Activated CD4-positive, alpha-beta T cell treated with anti-CD3 and anti-CD28 coated beads, Interleukin-2, amount 10 ng/mL, durations not matched to agents 7 days and 5 days (primary cell): ENCODE results near the gene PTPN1. TPM values are rescaled to one million over a fixed set of nuclear protein-coding genes. Genes with fewer than 3 reads are reported as not detected.

Source experiments
- CTCF ChIA-PET: fragments of 350-600 bp; sonication (Branson Sonifier 250); formaldehyde crosslinking; loops from one replicate; lab custom pipeline; 2021; ENCODE audit warnings: antibody characterized with exemption; lab: Charles Lee
- POLR2A ChIA-PET: fragments of 350-600 bp; sonication (Branson Sonifier 250); formaldehyde crosslinking; loops from one replicate; lab custom pipeline; 2021; ENCODE audit warnings: antibody characterized with exemption; lab: Charles Lee
- DNase-seq: peaks from one replicate; pipeline ENCODE4 v3.0.0-alpha.2; 2020
- H3K27ac Mint-ChIP-seq: one replicate; pipeline ENCODE4 v1.8.0; 2021; ENCODE audit warnings: mild to moderate bottlenecking, moderate library complexity, mixed read lengths
- H3K27me3 Mint-ChIP-seq: one replicate; pipeline ENCODE4 v1.8.0; 2021; ENCODE audit warnings: mixed read lengths
- H3K36me3 Mint-ChIP-seq: one replicate; pipeline ENCODE4 v1.8.0; 2021; ENCODE audit warnings: low read depth, mixed read lengths
- H3K4me1 Mint-ChIP-seq: one replicate; pipeline ENCODE4 v1.8.0; 2021; ENCODE audit warnings: mixed read lengths
- H3K4me3 Mint-ChIP-seq: one replicate; pipeline ENCODE4 v1.8.0; 2021; ENCODE audit warnings: mild to moderate bottlenecking, moderate library complexity, mixed read lengths
- H3K9me3 Mint-ChIP-seq: one replicate; pipeline ENCODE4 v1.8.0; 2021; ENCODE audit warnings: mixed read lengths
- total RNA-seq, 2 experiments: library from RNA; stranded (reverse); gene quantifications; one replicate each; pipeline ENCODE4 v1.2.3, GENCODE V29; 2021

Gene PTPN1
- total RNA-seq, 2 experiments from 2014 or later = 66.4 to 75.3 TPM

GRCh38 chr20:50624351-50625016 is 114.3 kb downstream of the PTPN1 start:
- no peak overlapping the region for H3K4me3 Mint-ChIP-seq
- peaks cover 11% of the 10 kb centered on the region for H3K9me3 Mint-ChIP-seq
- no peaks in the 10 kb centered on the region for H3K36me3 Mint-ChIP-seq
- POLR2A ChIA-PET = no interaction called here
- no peaks in the 10 kb centered on the region for H3K4me1 Mint-ChIP-seq
- H3K27ac Mint-ChIP-seq = no peak overlapping the region
- CTCF ChIA-PET = interaction anchor here (0.6 to 2.5 kb wide), 4 partner anchors 11 to 433 kb away, joined by 4 to 18 read pairs (median 4); partner anchors contain the start of gene BCAS4
- DNase-seq = no peak
- H3K27me3 Mint-ChIP-seq = no peaks in the 10 kb centered on the region

DNA sequence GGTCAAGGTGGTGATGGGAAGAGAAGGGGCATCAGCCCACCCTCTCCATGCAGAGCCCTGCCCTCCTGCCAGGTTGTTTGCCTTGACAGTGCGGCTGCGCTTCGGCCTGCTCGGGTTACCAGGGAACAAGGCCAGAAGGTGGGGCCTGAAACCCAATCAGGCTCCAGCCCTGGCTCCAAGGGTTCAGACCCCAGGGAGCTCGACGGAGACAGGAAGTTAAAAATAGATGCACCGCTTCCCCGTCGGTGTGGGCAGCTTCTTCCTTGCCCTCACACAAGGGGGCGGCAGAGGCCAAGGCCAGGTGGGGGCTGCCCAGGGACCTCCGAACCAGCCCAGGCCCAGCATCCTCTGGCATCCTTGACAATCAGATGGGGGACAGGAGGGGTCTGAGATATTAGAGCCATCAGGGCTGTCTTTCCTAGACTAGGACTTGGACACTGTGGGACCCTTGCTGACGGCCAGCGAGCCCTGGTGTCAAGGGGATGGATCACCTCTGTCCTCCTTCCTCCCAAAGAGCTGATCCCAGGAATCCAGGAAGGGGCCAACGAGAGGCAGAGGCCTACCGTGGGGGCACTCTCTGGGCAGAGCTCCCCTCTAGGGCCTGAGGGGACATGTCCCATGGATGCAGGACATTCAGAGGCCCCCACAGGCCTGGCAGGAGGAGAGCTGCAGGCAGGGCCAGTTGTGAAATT is 115.9 kb downstream of the PTPN1 start:
- POLR2A ChIA-PET = no interaction called here
- no peak overlapping the region for H3K4me3 Mint-ChIP-seq

DNA sequence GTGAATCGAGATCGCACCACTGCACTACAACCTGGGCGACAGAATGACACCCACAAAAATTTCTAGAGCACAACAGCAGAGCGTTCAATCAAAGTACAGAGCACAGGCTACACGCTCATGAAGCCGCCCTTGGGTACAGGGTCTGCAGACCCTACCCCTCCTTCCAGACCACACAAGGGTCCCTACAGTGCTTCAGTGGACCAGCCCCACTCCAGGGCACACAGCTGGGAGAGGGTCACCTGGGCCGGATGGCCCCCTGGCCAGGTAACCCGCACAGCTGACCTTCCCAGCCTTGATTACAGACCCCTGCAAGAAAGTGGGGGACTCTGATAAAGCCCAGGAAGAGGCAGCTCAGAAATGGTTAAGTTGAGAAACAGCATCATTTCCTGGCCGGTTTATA is 117.6 kb downstream of the PTPN1 start:
- H3K27ac Mint-ChIP-seq = no peak overlapping the region
- no peaks in the 10 kb centered on the region for H3K4me1 Mint-ChIP-seq
- H3K36me3 Mint-ChIP-seq = no peaks in the 10 kb centered on the region
- no peak overlapping the region for H3K4me3 Mint-ChIP-seq
- POLR2A ChIA-PET = no interaction called here
- H3K9me3 Mint-ChIP-seq = no peaks in the 10 kb centered on the region
- DNase-seq = no peak
- no peaks in the 10 kb centered on the region for H3K27me3 Mint-ChIP-seq
- CTCF ChIA-PET = no interaction called here

More for the DNA sequence above, 115.9 kb downstream of the PTPN1 start:
- H3K36me3 Mint-ChIP-seq = no peaks in the 10 kb centered on the region
- H3K9me3 Mint-ChIP-seq = peaks cover 6% of the 10 kb centered on the region
- CTCF ChIA-PET = interaction anchor here (0.6 to 2.5 kb wide), 5 partner anchors 9 to 114 kb away, joined by 3 to 18 read pairs (median 4); no protein-coding TSS in a partner anchor
- H3K4me1 Mint-ChIP-seq = no peaks in the 10 kb centered on the region
- H3K27me3 Mint-ChIP-seq = no peaks in the 10 kb centered on the region
- no peak overlapping the region for H3K27ac Mint-ChIP-seq
- peak; percentile 16 for DNase-seq

DNA sequence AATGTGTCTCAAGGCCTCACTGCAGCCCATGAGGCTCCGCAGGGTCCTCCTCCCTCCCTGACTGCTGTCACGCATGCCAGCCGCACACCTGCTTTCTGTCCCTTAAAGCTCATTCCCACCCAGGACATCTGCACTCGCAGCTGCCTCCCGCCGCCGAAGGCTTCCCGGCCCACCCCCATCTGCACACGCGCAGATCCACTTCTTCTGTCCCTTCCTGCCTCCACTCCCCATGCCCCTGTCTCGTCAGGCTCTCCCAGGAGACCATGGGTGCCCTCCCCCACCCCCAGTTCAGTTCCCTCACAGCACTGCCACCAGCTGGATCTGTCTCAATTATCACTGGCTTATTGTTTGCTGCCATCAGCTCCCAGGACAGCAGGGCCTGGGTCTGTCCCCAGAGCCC is 118.1 kb downstream of the PTPN1 start:
- H3K9me3 Mint-ChIP-seq = no peaks in the 10 kb centered on the region
- H3K4me1 Mint-ChIP-seq = no peaks in the 10 kb centered on the region
- POLR2A ChIA-PET = no interaction called here
- CTCF ChIA-PET = no interaction called here
- H3K4me3 Mint-ChIP-seq = no peak overlapping the region
- DNase-seq = no peak
- no peaks in the 10 kb centered on the region for H3K27me3 Mint-ChIP-seq
- H3K27ac Mint-ChIP-seq = no peak overlapping the region
- H3K36me3 Mint-ChIP-seq = no peaks in the 10 kb centered on the region

DNA sequence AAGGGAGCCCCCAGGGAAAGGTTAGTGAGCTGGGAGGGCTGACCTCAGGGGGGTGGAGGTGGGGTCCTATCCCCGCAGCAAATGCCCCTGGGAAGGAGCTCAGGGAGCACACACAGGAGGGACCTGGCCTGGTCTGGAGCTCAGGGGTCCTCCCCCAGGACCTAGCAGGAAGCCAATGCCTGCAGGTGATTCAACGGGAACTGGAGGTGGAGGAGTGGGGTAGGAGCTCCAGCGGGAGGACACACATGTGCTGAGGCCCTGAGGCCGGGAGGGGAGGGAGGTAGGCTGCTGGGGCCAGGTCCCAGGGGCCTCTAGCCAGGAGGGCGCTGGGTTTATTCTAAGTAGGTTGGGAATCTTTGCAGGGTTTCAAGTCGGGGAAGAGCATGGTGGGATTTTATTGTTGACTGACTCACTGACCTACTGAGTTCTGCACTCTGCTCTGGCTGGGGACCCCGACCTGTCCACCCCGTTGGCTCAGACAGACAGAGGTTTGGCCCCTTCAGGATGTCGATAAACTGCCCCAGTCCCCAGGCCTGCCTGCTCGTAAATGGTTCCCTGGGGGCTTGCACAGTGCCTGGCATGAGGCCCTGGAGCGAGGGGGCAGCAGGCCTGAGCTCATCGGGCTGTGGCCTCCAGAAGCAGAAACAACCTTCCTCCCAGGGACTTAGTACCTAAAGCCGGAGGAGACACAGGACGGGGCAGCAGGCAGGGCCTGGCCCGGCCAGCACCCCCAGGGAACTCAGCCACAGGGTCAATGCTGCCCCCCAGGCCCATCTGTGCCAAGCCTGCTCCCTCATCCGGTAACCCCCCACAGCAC is 118.9 kb downstream of the PTPN1 start:
- CTCF ChIA-PET = interaction anchor here (1.7 kb wide), 1 partner anchor 24 kb away, joined by 5 read pairs; no protein-coding TSS in a partner anchor
- POLR2A ChIA-PET = no interaction called here

GRCh38 chr20:50629670-50630045 is 119.5 kb downstream of the PTPN1 start:
- POLR2A ChIA-PET = no interaction called here
- H3K9me3 Mint-ChIP-seq = no peaks in the 10 kb centered on the region
- no peak overlapping the region for H3K4me3 Mint-ChIP-seq
- CTCF ChIA-PET = interaction anchor here (1.7 kb wide), 1 partner anchor 25 kb away, joined by 5 read pairs; no protein-coding TSS in a partner anchor
- no peaks in the 10 kb centered on the region for H3K4me1 Mint-ChIP-seq
- H3K36me3 Mint-ChIP-seq = no peaks in the 10 kb centered on the region
- no peaks in the 10 kb centered on the region for H3K27me3 Mint-ChIP-seq
- H3K27ac Mint-ChIP-seq = no peak overlapping the region
- DNase-seq = no peak

More for the DNA sequence above, 118.9 kb downstream of the PTPN1 start:
- no peak for DNase-seq
- Mint-ChIP-seq H3K9me3 (no peaks in the 10 kb centered on the region), H3K4me3 (no peak overlapping the region), H3K4me1 (no peaks in the 10 kb centered on the region), H3K27me3 (no peaks in the 10 kb centered on the region), H3K36me3 (no peaks in the 10 kb centered on the region), H3K27ac (no peak overlapping the region)

DNA sequence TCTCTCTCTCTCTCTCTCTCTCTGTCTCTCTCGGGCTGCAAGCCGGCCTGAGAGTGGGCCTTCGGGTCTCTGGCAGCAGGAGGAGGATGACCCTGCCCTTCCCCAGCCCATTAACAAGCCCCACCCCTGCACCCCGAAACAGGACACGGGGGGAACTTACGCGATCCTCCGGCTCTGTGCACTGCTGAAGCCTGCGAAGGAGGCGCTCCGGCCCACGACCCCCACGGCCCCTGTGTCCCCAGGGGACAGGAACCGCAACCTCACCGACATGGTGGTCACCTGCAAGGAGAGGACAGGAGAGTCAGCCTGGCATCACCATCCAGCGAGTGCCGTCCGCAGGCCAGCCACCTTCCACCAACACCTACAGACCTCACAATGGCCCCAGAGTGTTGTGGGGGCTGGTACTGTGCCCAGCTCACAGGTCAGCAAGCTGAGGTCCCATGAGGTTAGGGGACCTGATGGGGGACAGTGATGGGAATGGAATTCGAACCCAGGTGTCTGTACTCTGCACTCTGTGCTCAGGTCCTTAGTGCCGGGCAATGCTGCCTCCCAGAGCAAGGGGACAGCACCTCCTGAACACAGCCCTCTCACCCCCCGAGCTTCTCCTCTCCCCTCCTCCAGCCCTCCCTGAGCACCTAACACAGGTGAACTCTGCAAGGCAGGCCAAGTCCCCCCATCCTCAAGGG is 120.5 kb downstream of the PTPN1 start:
- Mint-ChIP-seq H3K36me3 (no peaks in the 10 kb centered on the region), H3K4me1 (no peaks in the 10 kb centered on the region), H3K9me3 (no peaks in the 10 kb centered on the region), H3K4me3 (no peak overlapping the region), H3K27ac (no peak overlapping the region), H3K27me3 (no peaks in the 10 kb centered on the region)
- POLR2A ChIA-PET = no interaction called here
- DNase-seq = no peak
- CTCF ChIA-PET = interaction anchor here (1.7 kb wide), 1 partner anchor 26 kb away, joined by 5 read pairs; no protein-coding TSS in a partner anchor

DNA sequence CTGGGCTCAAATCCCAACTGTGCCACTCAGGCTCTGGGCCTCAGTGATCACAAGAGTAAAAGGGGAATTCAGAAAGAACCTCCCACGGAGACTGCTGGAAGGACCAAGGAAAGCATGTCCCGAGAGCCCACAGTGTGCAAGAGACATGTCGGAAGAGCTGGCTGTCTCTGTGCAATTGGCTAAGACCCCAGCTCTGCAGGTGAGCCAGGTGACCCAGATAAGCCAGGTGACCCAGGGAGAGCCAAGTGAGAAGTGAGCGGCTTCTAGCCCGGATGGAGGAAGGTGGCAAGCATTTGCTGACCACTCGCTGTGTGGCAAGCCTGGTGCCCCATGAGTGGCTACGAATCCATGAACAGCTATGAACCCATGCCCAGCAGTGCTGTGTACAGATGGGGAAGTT is 122.1 kb downstream of the PTPN1 start:
- Mint-ChIP-seq H3K27me3 (no peaks in the 10 kb centered on the region), H3K4me1 (no peaks in the 10 kb centered on the region), H3K36me3 (no peaks in the 10 kb centered on the region), H3K9me3 (no peaks in the 10 kb centered on the region), H3K27ac (no peak overlapping the region), H3K4me3 (no peak overlapping the region)
- no peak for DNase-seq
- POLR2A ChIA-PET = no interaction called here
- CTCF ChIA-PET = interaction anchor here (0.8 kb wide), 1 partner anchor 162 kb away, joined by 3 read pairs; no protein-coding TSS in a partner anchor

DNA sequence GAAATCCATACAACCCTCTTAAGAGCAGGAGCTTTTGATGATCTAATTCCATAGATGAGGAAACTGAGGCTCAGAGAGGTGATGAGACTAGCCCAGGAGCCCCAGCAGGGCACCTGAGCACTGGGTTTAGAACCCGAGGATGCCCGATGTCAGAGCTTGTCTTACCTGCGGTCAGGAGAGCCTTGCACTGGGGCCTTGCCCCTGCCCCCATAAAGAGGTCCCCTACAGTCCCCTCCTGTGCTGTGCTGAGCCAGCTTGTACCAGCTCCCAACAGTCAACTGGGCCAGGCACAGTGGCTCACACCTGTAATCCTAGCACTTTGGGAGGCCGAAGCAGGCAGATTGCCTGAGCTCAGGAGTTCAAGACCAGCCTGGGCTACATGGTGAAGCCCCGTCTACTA is 122.5 kb downstream of the PTPN1 start:
- ChIA-PET POLR2A (no interaction called here), CTCF (interaction anchor here (0.6 to 0.8 kb wide), 2 partner anchors 406 to 561 kb away, joined by 3 to 5 read pairs; no protein-coding TSS in a partner anchor)
- H3K9me3 Mint-ChIP-seq = no peaks in the 10 kb centered on the region
- H3K4me3 Mint-ChIP-seq = no peak overlapping the region
- no peaks in the 10 kb centered on the region for H3K36me3 Mint-ChIP-seq
- H3K4me1 Mint-ChIP-seq = no peaks in the 10 kb centered on the region
- no peak for DNase-seq
- no peak overlapping the region for H3K27ac Mint-ChIP-seq
- H3K27me3 Mint-ChIP-seq = no peaks in the 10 kb centered on the region

DNA sequence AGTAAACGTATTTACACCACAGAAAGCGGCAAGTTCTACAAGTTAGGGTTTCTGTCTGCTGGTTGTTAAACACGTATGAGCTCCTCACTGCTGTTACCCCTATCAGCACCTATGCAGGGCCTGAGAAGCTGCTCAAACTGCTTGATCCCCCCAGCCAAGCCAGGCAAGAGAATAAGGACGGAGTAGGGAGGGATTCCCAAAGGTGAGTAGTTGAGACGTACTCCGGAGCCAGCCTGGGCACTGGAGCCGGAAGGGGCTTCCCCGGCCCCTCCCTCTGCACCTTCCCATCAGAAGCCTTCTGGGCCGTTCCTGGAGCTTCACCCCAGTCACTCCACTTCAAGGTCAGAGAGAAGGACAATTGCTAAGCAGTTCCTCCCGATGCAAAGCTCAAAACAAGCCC is 123.2 kb downstream of the PTPN1 start:
- no peaks in the 10 kb centered on the region for H3K27me3 Mint-ChIP-seq
- CTCF ChIA-PET = interaction anchor here (0.6 to 1.1 kb wide), 3 partner anchors 87 to 562 kb away, joined by 3 to 5 read pairs (median 3); no protein-coding TSS in a partner anchor
- no peak overlapping the region for H3K4me3 Mint-ChIP-seq
- POLR2A ChIA-PET = no interaction called here
- no peak for DNase-seq
- no peaks in the 10 kb centered on the region for H3K4me1 Mint-ChIP-seq
- no peaks in the 10 kb centered on the region for H3K36me3 Mint-ChIP-seq
- H3K27ac Mint-ChIP-seq = no peak overlapping the region
- H3K9me3 Mint-ChIP-seq = no peaks in the 10 kb centered on the region

GRCh38 chr20:50634191-50634590 is 124.0 kb downstream of the PTPN1 start:
- H3K9me3 Mint-ChIP-seq = no peaks in the 10 kb centered on the region
- H3K27me3 Mint-ChIP-seq = no peaks in the 10 kb centered on the region
- POLR2A ChIA-PET = no interaction called here
- DNase-seq = no peak
- H3K36me3 Mint-ChIP-seq = no peaks in the 10 kb centered on the region
- no peak overlapping the region for H3K27ac Mint-ChIP-seq
- no peaks in the 10 kb centered on the region for H3K4me1 Mint-ChIP-seq
- CTCF ChIA-PET = interaction anchor here (0.6 to 3.0 kb wide), 3 partner anchors 8 to 422 kb away, joined by 3 to 18 read pairs (median 3); no protein-coding TSS in a partner anchor
- H3K4me3 Mint-ChIP-seq = no peak overlapping the region
